ENCODE data around the gene MAPK8IP1. TPM values are rescaled to one million over a fixed set of nuclear protein-coding genes. Genes with fewer than 3 reads are reported as not detected.
A peak's percentile ranks its signal among the peaks of the same experiment; 100 is the strongest.

The MAPK8IP1 gene
- total and polyA plus RNA-seq, 2 experiments from 2014 or later, result 5.9 to 39.4 TPM

- TF ChIP-seq STAT1 (IDR thresholded peaks at IDR 0.05; ENCODE audit: unreplicated experiment) (no peak), ETS1 (IDR thresholded peaks at IDR 0.05) (no peak), REST (IDR thresholded peaks at IDR 0.05; ENCODE audit: unreplicated experiment) (no peak)
Measured at GRCh38 chr11:45931739-45932138, 46.3 kb downstream of the MAPK8IP1 start (continued).

GRCh38 chr11:45932217-45932616 lies 46.8 kb downstream of the MAPK8IP1 start:
- peaks cover 4% of the 10 kb centered on the region for H4K20me1 ChIP-seq (replicated peaks; ENCODE audit: insufficient read depth)
- no peak for ATAC-seq

More at GRCh38 chr11:45932217-45932616, 46.8 kb downstream of the MAPK8IP1 start:
- no peak overlapping the region for H3K4me3 Mint-ChIP-seq
- no peak for DNase-seq (ENCODE audit: low spot score)
- H3K9me3 Mint-ChIP-seq, result no peaks in the 10 kb centered on the region
- Histone ChIP-seq H2AFZ (no peak overlapping the region), H3K4me2 (no peak overlapping the region), H3K36me3 (ENCODE audit: insufficient read depth) (peaks cover 11% of the 10 kb centered on the region; the same call in 1 of the 2 replicates), H3K27me3 (ENCODE audit: insufficient read depth) (no peaks in the 10 kb centered on the region), H3K4me1 (ENCODE audit: insufficient read depth) (no peaks in the 10 kb centered on the region; the same call in 1 of the 2 replicates), H3K9me2 (ENCODE audit: insufficient read depth) (no peaks in the 10 kb centered on the region), H3K4me3 (no peak overlapping the region), H3K79me2 (replicated peaks; ENCODE audit: insufficient read depth) (0 out of 2 replicates have a peak, but pooled peaks cover 2% of the 10 kb centered on the region), H3K27ac (ENCODE audit: low read depth) (0 out of 2 replicates have a peak overlapping the region, but pooled peaks have one; percentile 45), H3F3A (replicated peaks; ENCODE audit: low read depth) (0 out of 2 replicates have a peak, but pooled peaks cover 6% of the 10 kb centered on the region)
- no peak for TF ChIP-seq JUNB (IDR thresholded peaks at IDR 0.05; ENCODE audit: unreplicated experiment)
- TF ChIP-seq ZNF331 (CRISPR knock-in tag; IDR thresholded peaks at IDR 0.05; ENCODE audit: low read depth), result no peak
- TF ChIP-seq EZH2phosphoT487 (IDR thresholded peaks at IDR 0.05; ENCODE audit: unreplicated experiment), result no peak
- TF ChIP-seq ETS1 (IDR thresholded peaks at IDR 0.05), result no peak
- TF ChIP-seq EZH2 (IDR thresholded peaks at IDR 0.05; ENCODE audit: low read depth, unreplicated experiment), result no peak
- TF ChIP-seq ZNF114 (CRISPR knock-in tag; IDR thresholded peaks at IDR 0.05), result no peak
- TF ChIP-seq CREB1 (CRISPR knock-in tag; IDR thresholded peaks at IDR 0.05; ENCODE audit: low read depth), result no peak
- no peak for TF ChIP-seq ZNF462 (CRISPR knock-in tag; IDR thresholded peaks at IDR 0.05)
- H3K27ac Mint-ChIP-seq, result no peak overlapping the region
- peaks cover 17% of the 10 kb centered on the region for H3K4me1 Mint-ChIP-seq
- peaks cover 11% of the 10 kb centered on the region for H3K27me3 Mint-ChIP-seq (ENCODE audit: insufficient read depth, low read depth, poor library complexity)
- peaks cover 33% of the 10 kb centered on the region for H3K36me3 Mint-ChIP-seq (ENCODE audit: low read depth)
